K562 (cell line): ENCODE measurements around the gene NEU1. TPM values are rescaled to one million over a fixed set of nuclear protein-coding genes. Genes with fewer than 3 reads are reported as not detected.

ENCODE experiments used
- ADNP ChIP-seq: fragments of 200-800 bp; sonication (Bioruptor generic); IDR thresholded peaks from 2 replicates; pipeline ENCODE4 v1.6.1; 2016; ENCODE audit warnings: missing genetic modification characterization, missing compliant biosample characterization
- CBFA2T2 ChIP-seq: fragments of 450-650 bp; conservative IDR thresholded peaks from 2 replicates; pipeline ENCODE4 v1.6.1; 2017; ENCODE audit warnings: mild to moderate bottlenecking
- FOXK2 ChIP-seq, 2 experiments: fragments of 450-650 bp; IDR thresholded peaks in 1 of 2; conservative IDR thresholded peaks in 1 of 2; 2 replicates each; pipeline ENCODE4 v1.6.1; 2016; ENCODE audit warnings: low read depth in 2 of 2, mild to moderate bottlenecking in 1 of 2
- MAFF ChIP-seq: IDR thresholded peaks from 2 replicates; pipeline ENCODE4 v1.6.1; 2012; ENCODE audit warnings: low read length, improper control_type of control experiment
- NONO ChIP-seq, 2 experiments: fragments of 200-400 bp in 1 of 2; fragments of 450-650 bp in 1 of 2; formaldehyde crosslinking in 1 of 2; IDR thresholded peaks; 2 replicates each; pipeline ENCODE4 v1.6.1; 2017; ENCODE audit warnings: low read depth in 2 of 2, mild to moderate bottlenecking in 2 of 2, moderate library complexity in 2 of 2, low read length in 1 of 2
- NUFIP1 ChIP-seq: fragments of 450-650 bp; IDR thresholded peaks from 2 replicates; pipeline ENCODE4 v1.6.1; 2018; ENCODE audit not compliant: partially characterized antibody
- RFX1 ChIP-seq: fragments of 450-650 bp; IDR thresholded peaks from 2 replicates; pipeline ENCODE4 v1.6.1; 2016; ENCODE audit warnings: mild to moderate bottlenecking, moderate library complexity
- RUNX1 ChIP-seq: sonication (generic); IDR thresholded peaks from 2 replicates; pipeline ENCODE4 v1.6.1; 2016; ENCODE audit warnings: antibody characterized with exemption, low read depth
- SMAD2 ChIP-seq: fragments of 150-350 bp; IDR thresholded peaks from 2 replicates; pipeline ENCODE4 v1.6.1; 2014; ENCODE audit warnings: low read depth, mild to moderate bottlenecking, low read length
- TCF3 ChIP-seq: sonication (generic); formaldehyde crosslinking; IDR thresholded peaks from 2 replicates; pipeline ENCODE4 v1.4.0; 2020; ENCODE audit warnings: mild to moderate bottlenecking, missing genetic modification reagents
- WHSC1 ChIP-seq: IDR thresholded peaks from one replicate; pipeline ENCODE4 v1.6.1; 2012; ENCODE audit warnings: low read length, control low read depth, inconsistent platforms
- XRCC5 ChIP-seq: fragments of 200-400 bp; formaldehyde crosslinking; IDR thresholded peaks from 2 replicates; pipeline ENCODE4 v1.6.1; 2017; ENCODE audit warnings: low read depth, mild to moderate bottlenecking, low read length
- ZNF217 ChIP-seq: sonication (generic); formaldehyde crosslinking; IDR thresholded peaks from 2 replicates; pipeline ENCODE4 v1.8.0; 2022; ENCODE audit warnings: mild to moderate bottlenecking, missing genetic modification reagents
- ZNF239 ChIP-seq: fragments of 250-450 bp; sonication (Bioruptor Pico); IDR thresholded peaks from 2 replicates; pipeline ENCODE4 v1.4.0; 2020; ENCODE audit warnings: mild to moderate bottlenecking
- ZNF274 ChIP-seq: IDR thresholded peaks from 2 replicates; pipeline ENCODE4 v1.6.1; 2011; ENCODE audit warnings: low read depth, mild to moderate bottlenecking, low read length, moderate library complexity, borderline replicate concordance
- ZNF280B ChIP-seq: fragments of 250-450 bp; sonication (Bioruptor Pico); IDR thresholded peaks from 2 replicates; pipeline ENCODE4 v1.5.1; 2021; ENCODE audit warnings: mild to moderate bottlenecking
- ZNF584 ChIP-seq: fragments of 200-800 bp; sonication (Bioruptor generic); IDR thresholded peaks from 2 replicates; pipeline ENCODE4 v1.6.1; 2016; ENCODE audit warnings: low read depth, mild to moderate bottlenecking, missing genetic modification characterization, missing compliant biosample characterization
- ZNF717 ChIP-seq: fragments of 250-450 bp; sonication (Bioruptor Pico); IDR thresholded peaks from 2 replicates; pipeline ENCODE4 v1.5.0; 2021
- polyA plus RNA-seq, 8 experiments: library from polyadenylated mRNA; depleted of rRNA in 4 of 8; stranded (reverse) in 5 of 8; unstranded in 3 of 8; fragments of >200 nt; fragmentation: Nextera tagmentation in 2 of 8; fragmentation: Illumina TruSeq in 1 of 8; extraction: Ambion mirVana in 2 of 8; extraction: Trizol in 1 of 8; gene quantifications; 2 replicates each; pipeline versions ENCODE4 v1.2.1 to v1.2.3, GENCODE V29; 2011 to 2014; ENCODE audit warnings: inconsistent platforms in 1 of 8, missing spikeins in 1 of 8
- total RNA-seq, 7 experiments: library from RNA; depleted of rRNA in 6 of 7; stranded (reverse); fragments of >200 nt in 6 of 7; fragmentation: Illumina TruSeq in 2 of 7; extraction: Trizol in 2 of 7; gene quantifications; 2 replicates each; pipeline versions ENCODE4 v1.2.1 to v1.2.3, GENCODE V29; 2011 to 2021; ENCODE audit warnings: low replicate concordance in 1 of 7
- TF ChIP-seq, protein P1 (sequence below): sonication (generic); formaldehyde crosslinking; IDR thresholded peaks from 2 replicates; pipeline ENCODE4 v1.8.0; 2022; ENCODE audit warnings: missing genetic modification reagents, mild to moderate bottlenecking, borderline replicate concordance
- TF ChIP-seq, protein P2 (sequence below): IDR thresholded peaks from 2 replicates; pipeline ENCODE4 v1.6.1; 2012; ENCODE audit warnings: low read depth, low read length, improper control_type of control experiment, borderline replicate concordance
- TF ChIP-seq, protein P3 (sequence below): fragments of 450-650 bp; conservative IDR thresholded peaks from 2 replicates; pipeline ENCODE4 v1.6.1; 2016; ENCODE audit warnings: missing genetic modification characterization, low read depth, mild to moderate bottlenecking, control low read depth, missing compliant biosample characterization

The NEU1 gene
- total and polyA plus RNA-seq, 9 of the 15 experiments (the other 6 are each of a cell fraction or from before 2014, with no cell fraction given): 14.8 to 67.8 (median 51.0) TPM

GRCh38 chr6:31862344-31863235, at the start of gene NEU1 (continued):
- no peak for TF ChIP-seq RFX1
- TF ChIP-seq ZNF239: no peak
- TF ChIP-seq NONO (IDR thresholded peaks at IDR 0.05; ENCODE audit: low read depth in 2 of 2, low read length in 1 of 2): no peak; a peak in 2 of 4 replicates
- peak; percentile 66 to 90; a peak in 3 of 4 replicates for TF ChIP-seq FOXK2 (conservative IDR thresholded peaks at IDR 0.05 in 1 of 2, IDR thresholded peaks at IDR 0.05 in 1 of 2; ENCODE audit: low read depth in 2 of 2)
- TF ChIP-seq, protein P1, sequence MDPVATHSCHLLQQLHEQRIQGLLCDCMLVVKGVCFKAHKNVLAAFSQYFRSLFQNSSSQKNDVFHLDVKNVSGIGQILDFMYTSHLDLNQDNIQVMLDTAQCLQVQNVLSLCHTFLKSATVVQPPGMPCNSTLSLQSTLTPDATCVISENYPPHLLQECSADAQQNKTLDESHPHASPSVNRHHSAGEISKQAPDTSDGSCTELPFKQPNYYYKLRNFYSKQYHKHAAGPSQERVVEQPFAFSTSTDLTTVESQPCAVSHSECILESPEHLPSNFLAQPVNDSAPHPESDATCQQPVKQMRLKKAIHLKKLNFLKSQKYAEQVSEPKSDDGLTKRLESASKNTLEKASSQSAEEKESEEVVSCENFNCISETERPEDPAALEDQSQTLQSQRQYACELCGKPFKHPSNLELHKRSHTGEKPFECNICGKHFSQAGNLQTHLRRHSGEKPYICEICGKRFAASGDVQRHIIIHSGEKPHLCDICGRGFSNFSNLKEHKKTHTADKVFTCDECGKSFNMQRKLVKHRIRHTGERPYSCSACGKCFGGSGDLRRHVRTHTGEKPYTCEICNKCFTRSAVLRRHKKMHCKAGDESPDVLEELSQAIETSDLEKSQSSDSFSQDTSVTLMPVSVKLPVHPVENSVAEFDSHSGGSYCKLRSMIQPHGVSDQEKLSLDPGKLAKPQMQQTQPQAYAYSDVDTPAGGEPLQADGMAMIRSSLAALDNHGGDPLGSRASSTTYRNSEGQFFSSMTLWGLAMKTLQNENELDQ (CRISPR knock-in tag): no peak
- TF ChIP-seq MAFF: no peak
- no peak for TF ChIP-seq NUFIP1
- TF ChIP-seq WHSC1: no peak
- peak; percentile 15; the same call in 1 of the 2 replicates for TF ChIP-seq TCF3
- no peak for TF ChIP-seq ZNF217
- TF ChIP-seq RUNX1: no peak; the same call in 1 of the 2 replicates
- TF ChIP-seq, protein P2, sequence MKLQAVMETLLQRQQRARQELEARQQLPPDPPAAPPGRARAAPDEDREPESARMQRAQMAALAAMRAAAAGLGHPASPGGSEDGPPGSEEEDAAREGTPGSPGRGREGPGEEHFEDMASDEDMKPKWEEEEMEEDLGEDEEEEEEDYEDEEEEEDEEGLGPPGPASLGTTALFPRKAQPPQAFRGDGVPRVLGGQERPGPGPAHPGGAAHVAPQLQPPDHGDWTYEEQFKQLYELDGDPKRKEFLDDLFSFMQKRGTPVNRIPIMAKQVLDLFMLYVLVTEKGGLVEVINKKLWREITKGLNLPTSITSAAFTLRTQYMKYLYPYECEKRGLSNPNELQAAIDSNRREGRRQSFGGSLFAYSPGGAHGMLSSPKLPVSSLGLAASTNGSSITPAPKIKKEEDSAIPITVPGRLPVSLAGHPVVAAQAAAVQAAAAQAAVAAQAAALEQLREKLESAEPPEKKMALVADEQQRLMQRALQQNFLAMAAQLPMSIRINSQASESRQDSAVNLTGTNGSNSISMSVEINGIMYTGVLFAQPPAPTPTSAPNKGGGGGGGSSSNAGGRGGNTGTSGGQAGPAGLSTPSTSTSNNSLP: peak; percentile 55; the same call in 1 of the 2 replicates
- no peak for TF ChIP-seq ZNF717 (CRISPR knock-in tag)
- TF ChIP-seq, protein P3, sequence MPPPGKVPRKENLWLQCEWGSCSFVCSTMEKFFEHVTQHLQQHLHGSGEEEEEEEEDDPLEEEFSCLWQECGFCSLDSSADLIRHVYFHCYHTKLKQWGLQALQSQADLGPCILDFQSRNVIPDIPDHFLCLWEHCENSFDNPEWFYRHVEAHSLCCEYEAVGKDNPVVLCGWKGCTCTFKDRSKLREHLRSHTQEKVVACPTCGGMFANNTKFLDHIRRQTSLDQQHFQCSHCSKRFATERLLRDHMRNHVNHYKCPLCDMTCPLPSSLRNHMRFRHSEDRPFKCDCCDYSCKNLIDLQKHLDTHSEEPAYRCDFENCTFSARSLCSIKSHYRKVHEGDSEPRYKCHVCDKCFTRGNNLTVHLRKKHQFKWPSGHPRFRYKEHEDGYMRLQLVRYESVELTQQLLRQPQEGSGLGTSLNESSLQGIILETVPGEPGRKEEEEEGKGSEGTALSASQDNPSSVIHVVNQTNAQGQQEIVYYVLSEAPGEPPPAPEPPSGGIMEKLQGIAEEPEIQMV (tag): no peak
- no peak for TF ChIP-seq ZNF274
- TF ChIP-seq ZNF280B: no peak
- TF ChIP-seq ZNF584 (CRISPR knock-in tag): 0 out of 2 replicates have a peak, but pooled peaks have one; percentile 19
- no peak for TF ChIP-seq SMAD2
- TF ChIP-seq CBFA2T2: peak; percentile 94
- TF ChIP-seq ADNP (tag): no peak
- TF ChIP-seq XRCC5: peak; percentile 45
